Urinary bladder (tissue), 4 donors: ENCODE measurements around the gene PHKG1. TPM values are rescaled to one million over a fixed set of nuclear protein-coding genes. Genes with fewer than 3 reads are reported as not detected.
"Not testable (repeated sequence)": the region's sequence is repeated elsewhere in the genome, so short reads cannot be mapped to it uniquely, and the experiment has no call there.

Source experiments
- DNase-seq: peaks from one replicate; pipeline ENCODE4 v3.0.0-alpha.2; 2015; ENCODE audit errors: extremely low spot score
- H3K27ac ChIP-seq: one replicate; pipeline ENCODE4 v1.5.1; 2013; ENCODE audit warnings: low read depth, mild to moderate bottlenecking, moderate library complexity
- H3K36me3 ChIP-seq: one replicate; pipeline ENCODE4 v1.6.1; 2013; ENCODE audit warnings: mild to moderate bottlenecking, moderate library complexity; ENCODE audit not compliant: insufficient read depth
- H3K4me1 ChIP-seq: one replicate; pipeline ENCODE4 v1.6.1; 2013; ENCODE audit warnings: mild to moderate bottlenecking, moderate library complexity; ENCODE audit not compliant: insufficient read depth
- H3K4me3 ChIP-seq: one replicate; pipeline ENCODE4 v1.5.1; 2013; ENCODE audit warnings: low read depth, low read length
- WGBS: extraction: QIAGEN DNeasy Blood & Tissue Kit; methylation state at CpG from one replicate; pipeline ENCODE4 v1.1.7; 2013; 5-methylcytosine and 5-hydroxymethylcytosine counted together
- polyA plus RNA-seq: library from polyadenylated mRNA; stranded (reverse); fragments of 200-250 nt; gene quantifications from one replicate; pipeline ENCODE4 v1.2.3, GENCODE V29; 2013
- total RNA-seq: library from RNA; depleted of rRNA; stranded (reverse); fragments of >200 nt; gene quantifications from one replicate; pipeline ENCODE4 v1.2.3, GENCODE V29; 2014
- donor health status: healthy with polysubstance abuse.
- donor health status: healthy.

PHKG1 gene
- total RNA-seq = 3.6 TPM
- polyA plus RNA-seq = 13.0 TPM

GRCh38 chr7:56092789-56093531 lies at the start of gene PHKG1:
Gene PHKG1 (minus strand): TSS chr7:56092952. CDS start chr7:56088941, 4,011 bp downstream.
- Histone ChIP-seq H3K4me3 (no peak within 1 kb of the TSS), H3K36me3 (no peaks in the 10 kb centered on the region), H3K27ac (no peak within 1 kb of the TSS), H3K4me1 (no peaks in the 10 kb centered on the region)
- DNase-seq = no peak
- 31% methylated on average over 19 of the region's 19 CpGs for WGBS

DNA sequence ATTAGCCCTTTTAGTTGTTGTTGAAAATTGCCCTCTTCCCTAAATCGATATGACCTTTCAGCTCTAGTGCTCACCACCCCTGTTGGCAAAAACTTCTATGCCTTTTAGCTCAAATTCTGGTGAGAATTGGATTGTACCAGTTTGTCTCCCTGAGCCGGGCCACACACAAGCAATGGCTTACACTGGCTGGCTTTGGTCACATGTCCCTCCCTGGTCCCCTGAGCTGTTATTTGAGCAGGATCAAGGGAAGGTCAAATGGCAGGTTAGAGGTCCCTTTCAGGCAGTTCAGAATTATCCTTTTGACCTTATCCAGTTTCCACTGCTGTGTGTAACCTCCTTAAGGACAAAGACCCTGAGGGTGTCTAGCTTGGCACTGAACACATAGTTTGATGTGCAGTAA lies 38.3 kb upstream of the PHKG1 start:
- 67% methylated on average over 2 of the region's 2 CpGs for WGBS

DNA sequence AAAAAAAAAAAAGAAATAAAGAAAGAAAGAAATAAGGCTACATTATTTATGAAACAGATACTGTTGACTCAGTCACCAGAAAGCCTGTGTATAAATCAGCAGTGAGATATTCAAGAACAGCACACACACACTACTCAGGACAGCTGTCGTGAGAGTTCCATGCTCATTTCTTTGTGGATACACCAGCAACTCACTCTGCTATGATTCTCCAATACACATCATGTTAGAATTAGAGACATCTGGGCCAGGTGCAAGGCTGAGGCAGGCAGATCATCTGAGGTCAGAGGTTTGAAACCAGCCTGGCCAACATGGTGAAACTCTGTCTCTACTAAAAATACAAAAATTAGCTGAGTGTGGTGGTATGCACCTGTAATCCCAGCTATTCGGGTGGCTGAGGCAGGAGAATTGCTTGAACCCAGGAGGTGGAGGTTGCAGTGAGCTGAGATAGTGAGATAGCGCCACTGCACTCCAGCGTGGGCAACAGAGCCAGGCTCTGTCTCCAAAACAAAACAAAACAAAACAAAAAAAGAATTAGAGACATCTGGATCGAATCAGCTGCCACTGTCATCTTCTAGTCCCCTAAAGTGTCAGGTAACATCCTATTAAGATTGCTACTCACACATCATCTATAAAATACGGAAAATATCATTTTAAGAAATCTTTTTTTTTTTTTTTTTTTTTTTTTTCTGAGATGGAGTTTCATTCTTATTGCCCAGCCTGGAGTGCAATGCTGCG lies 34.7 kb upstream of the PHKG1 start:
- Histone ChIP-seq H3K4me1 (no peaks in the 10 kb centered on the region), H3K4me3 (no peak overlapping the region), H3K27ac (no peak overlapping the region), H3K36me3 (no peaks in the 10 kb centered on the region)
- no peak for DNase-seq
- 61% methylated on average over 7 of the region's 7 CpGs for WGBS

More for the DNA sequence above, 38.3 kb upstream of the PHKG1 start:
- not testable (repeated sequence) for H3K27ac ChIP-seq, H3K4me1 ChIP-seq, H3K4me3 ChIP-seq, H3K36me3 ChIP-seq, DNase-seq

DNA sequence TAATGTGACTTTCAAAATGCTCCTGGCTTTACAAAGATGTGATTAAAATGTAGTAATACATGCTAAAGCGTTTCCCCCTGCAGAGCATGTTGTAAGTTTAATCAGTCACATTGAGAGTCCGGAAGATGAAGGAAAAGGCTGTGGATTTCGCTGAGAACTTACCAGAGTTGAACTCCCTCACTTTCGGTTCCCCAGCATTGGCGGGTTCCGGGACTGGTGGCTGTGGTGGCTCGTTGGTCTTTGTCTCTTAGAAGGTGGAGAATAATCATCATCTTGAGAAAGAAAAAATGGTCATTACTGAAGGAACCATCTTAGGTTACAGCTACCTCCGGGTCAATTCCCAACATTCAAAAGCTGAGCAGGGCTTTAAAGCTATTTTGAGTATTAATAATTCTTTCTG lies 33.1 kb upstream of the PHKG1 start:
- Histone ChIP-seq H3K27ac (no peak overlapping the region), H3K36me3 (no peaks in the 10 kb centered on the region), H3K4me1 (no peaks in the 10 kb centered on the region), H3K4me3 (no peak overlapping the region)
- DNase-seq = no peak
- 72% methylated on average over 8 of the region's 8 CpGs for WGBS

- no peaks in the 10 kb centered on the region for H3K4me1 ChIP-seq
- no peak for DNase-seq
- 62% methylated on average over 6 of the region's 6 CpGs for WGBS
- H3K27ac ChIP-seq = no peak overlapping the region
- no peak overlapping the region for H3K4me3 ChIP-seq
- no peaks in the 10 kb centered on the region for H3K36me3 ChIP-seq
Measured at GRCh38 chr7:56124981-56125380, 32.2 kb upstream of the PHKG1 start.

DNA sequence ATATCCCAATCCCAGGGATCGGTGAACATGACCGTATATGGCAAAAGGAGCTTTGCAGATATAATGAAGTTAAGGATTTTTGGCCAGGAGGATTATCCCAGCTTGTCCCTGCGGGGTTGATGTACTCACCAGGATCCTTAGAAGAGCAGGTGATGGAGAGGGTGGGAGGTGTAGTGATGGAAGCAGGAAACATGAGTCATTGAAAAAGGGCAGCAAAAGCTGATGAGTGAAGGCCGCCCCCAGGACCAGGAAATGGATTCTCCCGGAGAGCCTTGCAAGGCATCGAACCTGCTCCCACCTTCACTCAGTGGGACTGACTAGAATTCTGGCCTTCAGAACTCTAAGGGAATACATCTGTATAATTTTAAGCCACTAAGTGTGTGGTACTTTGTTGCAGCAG lies 28.7 kb upstream of the PHKG1 start:
- 86% methylated on average over 6 of the region's 6 CpGs for WGBS

GRCh38 chr7:56115852-56116538 lies 23.2 kb upstream of the PHKG1 start, which contains the start of gene NUPR2:
Gene NUPR2 (minus strand): TSS chr7:56116417. CDS start chr7:56116314, 103 bp downstream.
- peak within 1 kb of the TSS; percentile 2 for H3K4me3 ChIP-seq
- no peak within 1 kb of the TSS for H3K27ac ChIP-seq
- WGBS = 5% methylated on average over 65 of the region's 65 CpGs
- H3K4me1 ChIP-seq = no peaks in the 10 kb centered on the region
- no peaks in the 10 kb centered on the region for H3K36me3 ChIP-seq
- DNase-seq = no peak

More for the DNA sequence above, 28.7 kb upstream of the PHKG1 start:
- Histone ChIP-seq H3K27ac (no peak overlapping the region), H3K4me1 (no peaks in the 10 kb centered on the region), H3K4me3 (no peak overlapping the region), H3K36me3 (no peaks in the 10 kb centered on the region)
- DNase-seq = no peak

DNA sequence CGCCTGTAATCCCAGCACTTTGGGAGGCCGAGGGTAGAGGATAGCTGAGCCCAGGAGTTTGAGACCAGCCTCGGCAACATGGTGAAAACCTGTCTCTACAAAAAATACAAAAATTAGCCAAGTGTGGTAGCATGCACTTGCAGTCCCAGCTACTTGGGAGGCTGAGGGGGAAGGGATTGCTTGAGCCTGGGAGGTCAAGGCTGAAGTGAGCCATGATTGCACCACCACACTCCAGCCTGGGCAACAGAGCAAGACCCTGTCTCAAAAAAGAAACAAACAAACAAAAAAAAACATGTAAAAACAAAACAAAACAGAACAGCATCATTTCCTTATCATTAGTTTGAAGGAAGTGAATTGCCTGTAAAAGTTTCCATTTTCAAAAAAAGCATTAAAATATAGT lies 19.5 kb upstream of the PHKG1 start:
- H3K4me1 ChIP-seq, H3K4me3 ChIP-seq, H3K27ac ChIP-seq, DNase-seq, H3K36me3 ChIP-seq: not testable (repeated sequence)
- 91% methylated on average over 3 of the region's 3 CpGs for WGBS

DNA sequence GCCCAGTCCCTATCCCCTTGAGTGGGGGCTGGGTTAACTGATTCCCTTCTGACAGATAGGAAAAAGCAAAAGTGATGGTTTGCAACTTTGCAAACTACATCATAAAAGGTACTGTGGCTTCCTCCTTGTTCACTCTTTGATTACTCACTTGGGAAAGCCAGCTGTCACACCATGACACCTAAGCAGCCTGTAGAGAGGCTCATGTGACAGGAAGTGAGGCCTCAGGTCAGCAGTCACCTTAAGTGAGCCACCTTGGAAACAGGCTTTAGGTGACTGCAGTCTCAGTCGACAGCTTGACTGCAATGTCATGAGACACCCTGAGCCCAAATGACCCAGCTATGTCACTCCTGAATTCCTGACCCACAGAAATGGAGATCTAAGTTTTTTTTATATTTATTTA lies 17.9 kb upstream of the PHKG1 start:
- 80% methylated on average over 1 of the region's 1 CpG for WGBS
- no peak overlapping the region for H3K27ac ChIP-seq
- no peak for DNase-seq

DNA sequence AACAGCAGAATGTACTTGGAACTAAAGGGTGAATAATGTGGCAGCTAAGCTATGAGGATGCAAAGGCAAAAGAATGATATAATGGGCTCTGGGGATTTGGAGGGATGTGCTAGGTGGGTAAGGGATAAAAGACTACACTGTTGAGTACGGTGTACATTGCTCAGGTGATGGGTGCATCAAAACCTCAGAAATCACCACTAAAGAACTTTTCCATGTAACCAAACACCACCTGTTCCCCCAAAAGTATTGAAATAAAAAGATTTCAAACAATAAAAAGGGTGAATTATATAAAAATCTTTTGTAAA lies 15.2 kb upstream of the PHKG1 start:
- 94% methylated on average over 1 of the region's 1 CpG for WGBS
- Histone ChIP-seq H3K27ac (no peak overlapping the region), H3K4me3 (no peak overlapping the region), H3K4me1 (no peaks in the 10 kb centered on the region), H3K36me3 (peaks cover 4% of the 10 kb centered on the region)
- DNase-seq = no peak

More for the DNA sequence above, 17.9 kb upstream of the PHKG1 start:
- Histone ChIP-seq H3K36me3 (no peaks in the 10 kb centered on the region), H3K4me3 (no peak overlapping the region), H3K4me1 (no peaks in the 10 kb centered on the region)

DNA sequence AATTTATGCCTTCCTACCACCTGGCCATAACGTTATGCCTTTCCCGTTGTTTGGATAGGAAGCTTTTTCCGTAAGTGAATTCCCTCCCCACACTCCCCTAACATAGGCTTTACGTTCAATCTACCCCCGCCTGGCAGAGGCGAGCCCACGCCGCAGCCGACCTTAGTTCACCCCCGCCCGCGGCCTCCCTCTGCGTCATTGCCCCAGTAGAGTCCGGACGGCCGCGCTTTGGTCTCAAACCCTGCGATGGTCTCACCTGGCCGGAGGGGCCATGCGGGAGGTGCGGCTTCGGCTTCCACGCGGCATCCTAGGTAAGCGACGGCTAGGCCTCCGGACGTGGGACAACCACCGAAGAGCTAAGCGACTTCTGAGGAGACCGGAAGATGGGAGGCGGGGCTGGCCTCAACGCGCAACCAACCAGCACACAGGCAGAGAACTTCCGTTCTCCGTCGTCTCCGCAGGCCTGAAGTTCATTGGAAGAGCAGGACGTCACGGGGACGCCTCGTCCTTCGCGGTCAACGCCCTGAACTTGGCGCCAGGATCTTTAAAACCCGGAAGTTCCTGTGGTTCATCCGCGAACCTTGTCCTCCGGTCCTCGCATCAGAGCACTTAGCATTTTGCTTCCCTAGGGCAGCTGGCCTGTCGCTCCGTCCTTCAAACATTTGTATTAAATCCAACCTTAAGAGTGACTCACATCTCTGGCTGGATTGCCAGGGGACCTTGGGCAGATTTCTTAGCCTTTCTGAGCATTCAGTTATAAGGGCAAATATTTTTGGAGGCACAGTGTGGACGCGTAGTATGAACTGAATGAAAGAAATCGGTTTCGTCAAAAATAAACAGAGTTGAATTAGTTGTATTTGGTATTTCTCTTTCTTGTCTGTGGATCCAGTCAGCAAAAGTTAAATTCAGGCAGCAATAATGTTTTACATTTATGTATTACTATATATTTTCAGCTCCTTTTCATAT lies 13.6 kb upstream of the PHKG1 start, which contains the start of gene CHCHD2:
Gene CHCHD2 (minus strand): TSS at position 369 of the 966 bp plus-strand sequence. CDS start 63 bp downstream, at position 306.
- 2% methylated on average over 57 of the region's 57 CpGs for WGBS
- Histone ChIP-seq H3K4me3 (peak within 1 kb of the TSS; percentile 56), H3K36me3 (peaks cover 4% of the 10 kb centered on the region), H3K4me1 (no peaks in the 10 kb centered on the region), H3K27ac (peak within 1 kb of the TSS; percentile 81)
- DNase-seq = peak; percentile 97

- WGBS = 21% methylated on average over 6 of the region's 6 CpGs
- Histone ChIP-seq H3K27ac (peak overlapping the region; percentile 5), H3K4me3 (peak overlapping the region; percentile 56), H3K36me3 (peaks cover 4% of the 10 kb centered on the region), H3K4me1 (no peaks in the 10 kb centered on the region)
- DNase-seq = no peak
Measured at GRCh38 chr7:56105508-56105907, 12.8 kb upstream of the PHKG1 start.

GRCh38 chr7:56104138-56104537 lies 11.4 kb upstream of the PHKG1 start:
- H3K4me3 ChIP-seq = not testable (repeated sequence)

More at GRCh38 chr7:56104138-56104537, 11.4 kb upstream of the PHKG1 start:
- not testable (repeated sequence) for H3K36me3 ChIP-seq, DNase-seq, H3K27ac ChIP-seq, H3K4me1 ChIP-seq
- WGBS = 91% methylated on average over 9 of the region's 9 CpGs
